Suprapubic skin (tissue), 4 donors: Measurements from ENCODE around the gene PNMA8A. TPM values are rescaled to one million over a fixed set of nuclear protein-coding genes. Genes with fewer than 3 reads are reported as not detected.
A peak's percentile ranks its signal among the peaks of the same experiment; 100 is the strongest.

ENCODE experiments used
- DNase-seq, 2 donors: peaks; one replicate each; pipeline ENCODE4 v3.0.0-alpha.2; 2019; ENCODE audit warnings: low spot score in 2 of 2
- H3K27ac ChIP-seq: fragments of 200-600 bp; sonication (generic); one replicate; pipeline ENCODE4 v1.5.1; 2019
- H3K27me3 ChIP-seq: fragments of 200-600 bp; sonication (generic); one replicate; pipeline ENCODE4 v1.5.1; 2019
- H3K36me3 ChIP-seq: fragments of 200-600 bp; sonication (generic); one replicate; pipeline ENCODE4 v1.5.1; 2019
- H3K4me1 ChIP-seq: fragments of 200-600 bp; sonication (generic); one replicate; pipeline ENCODE4 v1.5.1; 2019
- H3K4me3 ChIP-seq: fragments of 200-600 bp; sonication (generic); one replicate; pipeline ENCODE4 v1.5.1; 2019; ENCODE audit warnings: mild to moderate bottlenecking
- H3K9me3 ChIP-seq: fragments of 200-600 bp; sonication (generic); one replicate; pipeline ENCODE4 v1.5.1; 2019
- CTCF ChIP-seq, 2 donors: fragments of 200-600 bp in 1 of 2; fragments of 450-650 bp in 1 of 2; sonication (generic) in 1 of 2; IDR thresholded peaks; one replicate each; pipeline ENCODE4 v1.5.1; 2016 to 2019; ENCODE audit warnings: antibody characterized with exemption in 2 of 2, mild to moderate bottlenecking in 1 of 2, moderate library complexity in 1 of 2
- EP300 ChIP-seq: sonication (generic); formaldehyde crosslinking; IDR thresholded peaks from one replicate; pipeline ENCODE4 v1.6.1; 2017; ENCODE audit warnings: antibody characterized with exemption
- POLR2A ChIP-seq, 2 donors: fragments of 450-650 bp; IDR thresholded peaks; one replicate each; pipeline ENCODE4 v1.6.1; 2017; ENCODE audit warnings: antibody characterized with exemption in 2 of 2, mild to moderate bottlenecking in 2 of 2, moderate library complexity in 2 of 2
- POLR2AphosphoS5 ChIP-seq, 3 donors: sonication (generic); formaldehyde crosslinking; IDR thresholded peaks; one replicate each; pipeline ENCODE4 v1.6.1; 2017; ENCODE audit warnings: antibody characterized with exemption in 3 of 3
- WGBS: methylation state at CpG from one replicate; pipeline ENCODE4 v1.1.5; 2018; 5-methylcytosine and 5-hydroxymethylcytosine counted together
- total RNA-seq, 4 donors: library from RNA; depleted of rRNA; stranded (reverse); fragments of >200 nt; gene quantifications; one replicate each; pipeline ENCODE4 v1.1.0, GENCODE V29; 2016

The PNMA8A gene
- total RNA-seq, 4 donors from 2014 or later: 0.72 to 3.9 (median 1.4) TPM

- WGBS: 70% methylated on average over 13 of the region's 13 CpGs
- H3K36me3 ChIP-seq: no peaks in the 10 kb centered on the region
- no peak for TF ChIP-seq EP300
- no peak for TF ChIP-seq CTCF (IDR thresholded peaks at IDR 0.05)
- TF ChIP-seq POLR2A (IDR thresholded peaks at IDR 0.05): no peak
- no peak for TF ChIP-seq POLR2AphosphoS5 (IDR thresholded peaks at IDR 0.05)
- H3K27me3 ChIP-seq: no peaks in the 10 kb centered on the region
- no peak overlapping the region for H3K27ac ChIP-seq
- H3K9me3 ChIP-seq: no peaks in the 10 kb centered on the region
- no peak for DNase-seq
- peaks cover 18% of the 10 kb centered on the region for H3K4me1 ChIP-seq
- H3K4me3 ChIP-seq: no peak overlapping the region
Measured at GRCh38 chr19:46514589-46515289, 43.4 kb upstream of the PNMA8A start.

GRCh38 chr19:46513461-46514236 lies 42.3 kb upstream of the PNMA8A start:
- DNase-seq: peak; percentile 88 to 92
- WGBS: 50% methylated on average over 17 of the region's 36 CpGs
- Histone ChIP-seq H3K4me1 (peaks cover 18% of the 10 kb centered on the region), H3K9me3 (no peaks in the 10 kb centered on the region), H3K4me3 (no peak overlapping the region), H3K27me3 (no peaks in the 10 kb centered on the region), H3K27ac (peak overlapping the region; percentile 68), H3K36me3 (no peaks in the 10 kb centered on the region)
- no peak for TF ChIP-seq EP300
- TF ChIP-seq POLR2A (IDR thresholded peaks at IDR 0.05): no peak
- peak in 1 of 3 donors; percentile 16 for TF ChIP-seq POLR2AphosphoS5 (IDR thresholded peaks at IDR 0.05)
- peak; percentile 92 to 95 for TF ChIP-seq CTCF (IDR thresholded peaks at IDR 0.05)

GRCh38 chr19:46511237-46511636 lies 39.9 kb upstream of the PNMA8A start:
- no peaks in the 10 kb centered on the region for H3K27me3 ChIP-seq
- no peak overlapping the region for H3K27ac ChIP-seq
- H3K4me3 ChIP-seq: no peak overlapping the region
- TF ChIP-seq CTCF (IDR thresholded peaks at IDR 0.05) (no peak), EP300 (no peak), POLR2A (IDR thresholded peaks at IDR 0.05) (no peak), POLR2AphosphoS5 (IDR thresholded peaks at IDR 0.05) (no peak)
- no peak for DNase-seq
- H3K4me1 ChIP-seq: peaks cover 18% of the 10 kb centered on the region
- WGBS: 90% methylated on average over 4 of the region's 4 CpGs
- no peaks in the 10 kb centered on the region for H3K9me3 ChIP-seq
- no peaks in the 10 kb centered on the region for H3K36me3 ChIP-seq

- no peaks in the 10 kb centered on the region for H3K9me3 ChIP-seq
- H3K4me1 ChIP-seq: peaks cover 6% of the 10 kb centered on the region
- no peak overlapping the region for H3K27ac ChIP-seq
- no peaks in the 10 kb centered on the region for H3K36me3 ChIP-seq
- no peaks in the 10 kb centered on the region for H3K27me3 ChIP-seq
- TF ChIP-seq POLR2AphosphoS5 (IDR thresholded peaks at IDR 0.05): no peak
- TF ChIP-seq EP300: no peak
- TF ChIP-seq CTCF (IDR thresholded peaks at IDR 0.05): no peak
- no peak for TF ChIP-seq POLR2A (IDR thresholded peaks at IDR 0.05)
- 63% methylated on average over 2 of the region's 2 CpGs for WGBS
- H3K4me3 ChIP-seq: no peak overlapping the region
- no peak for DNase-seq
Measured at GRCh38 chr19:46508206-46508605, 36.8 kb upstream of the PNMA8A start.

GRCh38 chr19:46503848-46504453 lies 32.6 kb upstream of the PNMA8A start:
- Histone ChIP-seq H3K27ac (no peak overlapping the region), H3K4me3 (no peak overlapping the region), H3K9me3 (no peaks in the 10 kb centered on the region), H3K4me1 (no peaks in the 10 kb centered on the region), H3K27me3 (no peaks in the 10 kb centered on the region), H3K36me3 (no peaks in the 10 kb centered on the region)
- DNase-seq: no peak
- WGBS: 72% methylated on average over 17 of the region's 17 CpGs
- TF ChIP-seq POLR2A (IDR thresholded peaks at IDR 0.05) (no peak), POLR2AphosphoS5 (IDR thresholded peaks at IDR 0.05) (no peak), CTCF (IDR thresholded peaks at IDR 0.05) (no peak), EP300 (no peak)
